ENCODE results near the gene UNC5CL. TPM values are rescaled to one million over a fixed set of nuclear protein-coding genes. Genes with fewer than 3 reads are reported as not detected.
"Not testable (repeated sequence)": the region's sequence is repeated elsewhere in the genome, so short reads cannot be mapped to it uniquely, and the experiment has no call there.

Gene UNC5CL
- total RNA-seq, 1 experiment from 2014 or later = 10.6 TPM

DNA sequence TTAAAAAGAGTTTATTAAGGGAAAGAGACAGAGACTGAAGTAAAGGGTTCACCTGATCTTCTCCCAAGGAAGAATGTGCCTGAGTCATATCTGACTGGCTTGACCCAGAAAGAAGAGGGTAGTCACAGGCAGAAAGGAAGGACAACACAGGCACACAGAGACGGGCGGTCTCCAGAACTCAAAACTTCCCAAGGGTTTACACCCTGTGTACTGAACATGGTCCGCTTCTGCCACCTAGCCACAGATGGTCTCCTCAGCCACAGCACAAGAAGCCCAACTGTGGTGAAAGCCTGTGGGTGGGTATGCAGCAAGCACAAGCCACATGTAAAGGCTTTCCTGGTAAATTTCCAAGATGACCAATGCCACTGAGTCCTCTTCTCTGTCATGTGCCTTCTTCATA, 17.2 kb downstream of the UNC5CL start:
- intact Hi-C loops (cut with micrococcal nuclease; ENCODE audit: unreplicated experiment) = loop anchor here (2.0 kb wide), 1 partner anchor 127 kb away; no protein-coding TSS in a partner anchor
- Mint-ChIP-seq H3K36me3 (ENCODE audit: insufficient read depth, unreplicated experiment) (no peaks in the 10 kb centered on the region), H3K27ac (ENCODE audit: unreplicated experiment) (no peak overlapping the region), H3K4me1 (ENCODE audit: low read depth, unreplicated experiment) (peaks cover 7% of the 10 kb centered on the region), H3K4me3 (ENCODE audit: low read depth, unreplicated experiment) (no peak overlapping the region), H3K9me3 (ENCODE audit: low read depth, unreplicated experiment) (no peaks in the 10 kb centered on the region), H3K27me3 (ENCODE audit: unreplicated experiment) (no peaks in the 10 kb centered on the region)
- BruUV-seq (replicated peaks) = no TSS peak
- peak; percentile 44 for DNase-seq
- CTCF ChIA-PET = no interaction called here
- TF ChIP-seq, protein P1, sequence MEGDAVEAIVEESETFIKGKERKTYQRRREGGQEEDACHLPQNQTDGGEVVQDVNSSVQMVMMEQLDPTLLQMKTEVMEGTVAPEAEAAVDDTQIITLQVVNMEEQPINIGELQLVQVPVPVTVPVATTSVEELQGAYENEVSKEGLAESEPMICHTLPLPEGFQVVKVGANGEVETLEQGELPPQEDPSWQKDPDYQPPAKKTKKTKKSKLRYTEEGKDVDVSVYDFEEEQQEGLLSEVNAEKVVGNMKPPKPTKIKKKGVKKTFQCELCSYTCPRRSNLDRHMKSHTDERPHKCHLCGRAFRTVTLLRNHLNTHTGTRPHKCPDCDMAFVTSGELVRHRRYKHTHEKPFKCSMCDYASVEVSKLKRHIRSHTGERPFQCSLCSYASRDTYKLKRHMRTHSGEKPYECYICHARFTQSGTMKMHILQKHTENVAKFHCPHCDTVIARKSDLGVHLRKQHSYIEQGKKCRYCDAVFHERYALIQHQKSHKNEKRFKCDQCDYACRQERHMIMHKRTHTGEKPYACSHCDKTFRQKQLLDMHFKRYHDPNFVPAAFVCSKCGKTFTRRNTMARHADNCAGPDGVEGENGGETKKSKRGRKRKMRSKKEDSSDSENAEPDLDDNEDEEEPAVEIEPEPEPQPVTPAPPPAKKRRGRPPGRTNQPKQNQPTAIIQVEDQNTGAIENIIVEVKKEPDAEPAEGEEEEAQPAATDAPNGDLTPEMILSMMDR (IDR thresholded peaks at IDR 0.05; ENCODE audit: unreplicated experiment) = no peak

- intact Hi-C loops (cut with micrococcal nuclease; ENCODE audit: unreplicated experiment) = no loop called here
- CTCF ChIA-PET = interaction anchor here (1.4 kb wide), 1 partner anchor 11 kb away, joined by 3 read pairs; no protein-coding TSS in a partner anchor
Observed at GRCh38 chr6:41017663-41018062, 21.4 kb downstream of the UNC5CL start.

DNA sequence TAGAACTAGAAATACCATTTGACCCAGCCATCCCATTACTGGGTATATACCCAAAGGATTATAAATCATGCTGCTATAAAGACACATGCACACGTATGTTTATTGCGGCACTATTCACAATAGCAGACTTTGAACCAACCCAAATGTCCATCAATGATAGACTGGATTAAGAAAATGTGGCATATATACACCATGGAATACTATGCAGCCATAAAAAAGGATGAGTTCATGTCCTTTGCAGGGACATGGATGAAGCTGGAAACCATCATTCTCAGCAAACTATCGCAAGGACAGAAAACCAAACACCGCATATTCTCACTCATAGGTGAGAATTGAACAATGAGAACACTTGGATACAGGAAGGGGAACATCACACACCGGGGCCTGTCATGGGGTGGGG, 23.2 kb downstream of the UNC5CL start:
- H3K4me3 Mint-ChIP-seq (ENCODE audit: low read depth, unreplicated experiment); CTCF ChIA-PET: not testable (repeated sequence)

More at GRCh38 chr6:41017663-41018062, 21.4 kb downstream of the UNC5CL start:
- Mint-ChIP-seq H3K36me3 (ENCODE audit: insufficient read depth, unreplicated experiment) (no peaks in the 10 kb centered on the region), H3K9me3 (ENCODE audit: low read depth, unreplicated experiment) (peaks cover 3% of the 10 kb centered on the region), H3K4me1 (ENCODE audit: low read depth, unreplicated experiment) (peaks cover 21% of the 10 kb centered on the region), H3K4me3 (ENCODE audit: low read depth, unreplicated experiment) (no peak overlapping the region), H3K27ac (ENCODE audit: unreplicated experiment) (no peak overlapping the region), H3K27me3 (ENCODE audit: unreplicated experiment) (no peaks in the 10 kb centered on the region)
- DNase-seq = no peak
- TF ChIP-seq, protein P1 (IDR thresholded peaks at IDR 0.05; ENCODE audit: unreplicated experiment) = no peak
- no TSS peak for BruUV-seq (replicated peaks)

DNA sequence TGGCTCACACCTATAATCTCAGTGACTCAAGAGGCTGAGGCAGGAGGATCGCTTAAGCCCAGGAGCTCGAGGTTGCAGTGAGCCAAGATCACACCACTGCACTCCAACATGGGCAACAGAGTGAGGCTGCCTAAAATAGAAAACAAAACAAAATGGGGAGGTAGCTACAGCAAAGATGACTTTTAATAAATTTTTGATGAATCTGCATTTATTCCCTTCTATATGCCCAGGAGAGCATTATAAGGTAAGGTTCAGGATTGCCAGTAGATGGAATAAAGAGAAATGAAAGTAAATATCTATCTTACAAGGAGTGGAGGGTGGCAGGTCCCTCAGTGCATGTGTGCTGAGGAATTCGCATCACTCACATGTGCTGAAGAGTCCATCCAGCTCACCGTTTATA, 24.2 kb downstream of the UNC5CL start:
- DNase-seq = no peak
- Mint-ChIP-seq H3K27ac (ENCODE audit: unreplicated experiment) (no peak overlapping the region), H3K9me3 (ENCODE audit: low read depth, unreplicated experiment) (peaks cover 3% of the 10 kb centered on the region), H3K36me3 (ENCODE audit: insufficient read depth, unreplicated experiment) (no peaks in the 10 kb centered on the region), H3K27me3 (ENCODE audit: unreplicated experiment) (no peaks in the 10 kb centered on the region), H3K4me1 (ENCODE audit: low read depth, unreplicated experiment) (peaks cover 17% of the 10 kb centered on the region), H3K4me3 (ENCODE audit: low read depth, unreplicated experiment) (no peak overlapping the region)
- TF ChIP-seq, protein P1 (IDR thresholded peaks at IDR 0.05; ENCODE audit: unreplicated experiment) = no peak
- CTCF ChIA-PET = no interaction called here
- BruUV-seq (replicated peaks) = no TSS peak
- intact Hi-C loops (cut with micrococcal nuclease; ENCODE audit: unreplicated experiment) = no loop called here

More for the DNA sequence above, 23.2 kb downstream of the UNC5CL start:
- H3K36me3 Mint-ChIP-seq (ENCODE audit: insufficient read depth, unreplicated experiment); DNase-seq; H3K27me3 Mint-ChIP-seq (ENCODE audit: unreplicated experiment); H3K9me3 Mint-ChIP-seq (ENCODE audit: low read depth, unreplicated experiment); BruUV-seq (replicated peaks); intact Hi-C loops (cut with micrococcal nuclease; ENCODE audit: unreplicated experiment); H3K27ac Mint-ChIP-seq (ENCODE audit: unreplicated experiment): not testable (repeated sequence)
- H3K4me1 Mint-ChIP-seq (ENCODE audit: low read depth, unreplicated experiment) = peaks cover 17% of the 10 kb centered on the region

GRCh38 chr6:41013466-41014153, 25.4 kb downstream of the UNC5CL start:
- no peak overlapping the region for H3K27ac Mint-ChIP-seq (ENCODE audit: unreplicated experiment)
- H3K4me1 Mint-ChIP-seq (ENCODE audit: low read depth, unreplicated experiment) = peaks cover 17% of the 10 kb centered on the region
- H3K4me3 Mint-ChIP-seq (ENCODE audit: low read depth, unreplicated experiment) = no peak overlapping the region
- H3K27me3 Mint-ChIP-seq (ENCODE audit: unreplicated experiment) = no peaks in the 10 kb centered on the region
- CTCF ChIA-PET = interaction anchor here (0.6 to 1.0 kb wide), 5 partner anchors 12 to 920 kb away, joined by 3 to 4 read pairs (median 3); no protein-coding TSS in a partner anchor
- intact Hi-C loops (cut with micrococcal nuclease; ENCODE audit: unreplicated experiment) = no loop called here
- no peak for DNase-seq
- H3K9me3 Mint-ChIP-seq (ENCODE audit: low read depth, unreplicated experiment) = peaks cover 3% of the 10 kb centered on the region
- BruUV-seq (replicated peaks) = no TSS peak
- TF ChIP-seq, protein P1 (IDR thresholded peaks at IDR 0.05; ENCODE audit: unreplicated experiment) = no peak
- no peaks in the 10 kb centered on the region for H3K36me3 Mint-ChIP-seq (ENCODE audit: insufficient read depth, unreplicated experiment)
